Frontal cortex (tissue), 4 donors: ENCODE results near the gene TMPRSS4. TPM values are rescaled to one million over a fixed set of nuclear protein-coding genes. Genes with fewer than 3 reads are reported as not detected.
A peak's percentile ranks its signal among the peaks of the same experiment; 100 is the strongest.

Experiments used
- DNase-seq, 2 donors: peaks; one replicate each; pipeline ENCODE4 v3.0.0; 2012; ENCODE audit warnings: low spot score in 2 of 2
- FAIRE-seq: peaks from 2 replicates; lab custom pipeline; 2012; peaks lifted over from hg19 to GRCh38; lab: Jason Lieb, UNC
- total RNA-seq: library from RNA; depleted of rRNA; stranded (reverse); fragments of >200 nt; gene quantifications from one replicate; pipeline ENCODE4 v1.2.3, GENCODE V29; 2014
- donor health status: control.
- donor health status: control.
- donor health status: control.

The TMPRSS4 gene
- total RNA-seq, 1 donor from 2014 or later = not detected

DNA sequence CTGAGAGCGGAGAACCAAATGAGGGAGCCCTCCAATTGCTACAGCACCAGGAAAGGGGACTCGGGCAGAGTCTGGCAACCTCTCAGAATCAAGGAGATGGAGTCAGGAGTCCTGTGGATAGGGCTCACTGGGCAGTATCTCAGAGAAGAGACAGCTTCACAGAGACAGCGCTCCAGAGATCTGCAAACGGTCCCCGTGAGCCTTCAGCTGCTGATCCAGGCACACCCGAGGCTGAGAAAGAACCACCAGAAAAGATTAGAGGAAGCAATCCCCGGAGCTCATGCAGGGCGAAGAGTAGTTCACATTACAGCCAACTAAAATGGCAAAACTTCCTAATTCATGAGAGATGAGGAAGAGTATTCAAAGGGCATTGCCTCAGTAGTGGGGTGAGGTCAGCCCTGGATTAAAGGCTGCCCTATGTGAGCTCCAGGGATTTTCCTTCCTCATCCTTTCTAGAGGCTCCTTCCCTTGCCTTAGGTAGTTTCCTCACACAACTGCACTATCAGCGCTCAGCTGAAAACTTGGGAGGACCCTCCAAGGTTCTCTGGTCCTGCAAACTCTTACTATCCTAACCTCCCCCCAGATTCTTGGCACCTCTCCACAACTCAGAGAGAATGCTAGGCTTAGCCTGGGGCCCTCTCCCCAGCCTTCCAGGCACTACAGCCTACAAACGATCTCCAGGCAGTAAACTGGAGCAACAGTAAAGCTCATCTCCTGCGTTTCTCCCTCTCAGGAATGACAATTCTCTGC, 52.0 kb downstream of the TMPRSS4 start:
- DNase-seq (no peak), FAIRE-seq (no peak)

DNA sequence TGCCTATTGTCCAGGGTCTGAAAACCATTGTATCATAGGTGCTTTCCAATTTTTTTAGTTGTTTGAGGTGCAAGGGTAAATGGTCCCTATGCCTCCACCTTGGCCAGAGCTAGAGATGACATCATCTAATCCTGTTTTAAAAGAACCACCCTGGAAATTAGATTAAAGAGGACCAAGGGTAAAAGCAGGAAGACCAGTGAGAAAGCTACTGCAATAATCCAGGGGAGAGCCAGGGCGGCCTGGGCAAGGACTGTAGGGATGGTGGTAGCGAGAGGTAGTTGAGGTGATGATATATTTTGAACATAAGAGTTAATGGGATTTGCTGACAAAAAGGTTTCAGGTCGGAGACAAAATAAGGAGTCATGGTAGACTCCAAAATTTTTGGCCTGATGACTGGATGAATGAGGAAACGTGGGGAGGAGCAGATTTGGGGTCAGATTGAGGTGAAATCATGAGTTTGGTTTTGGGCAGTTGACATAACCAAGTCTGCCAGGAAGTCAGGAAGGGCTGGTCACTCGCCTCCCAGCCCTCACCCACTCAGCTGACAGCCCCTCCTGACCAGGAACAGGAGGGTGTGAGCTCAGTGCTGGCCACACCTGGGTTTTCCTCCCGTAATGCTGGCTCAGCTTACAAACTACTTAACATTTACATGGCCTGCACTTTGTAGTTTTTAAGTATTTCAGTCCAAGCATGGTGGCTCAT, 52.7 kb downstream of the TMPRSS4 start:
- no peak for FAIRE-seq
- DNase-seq = no peak

DNA sequence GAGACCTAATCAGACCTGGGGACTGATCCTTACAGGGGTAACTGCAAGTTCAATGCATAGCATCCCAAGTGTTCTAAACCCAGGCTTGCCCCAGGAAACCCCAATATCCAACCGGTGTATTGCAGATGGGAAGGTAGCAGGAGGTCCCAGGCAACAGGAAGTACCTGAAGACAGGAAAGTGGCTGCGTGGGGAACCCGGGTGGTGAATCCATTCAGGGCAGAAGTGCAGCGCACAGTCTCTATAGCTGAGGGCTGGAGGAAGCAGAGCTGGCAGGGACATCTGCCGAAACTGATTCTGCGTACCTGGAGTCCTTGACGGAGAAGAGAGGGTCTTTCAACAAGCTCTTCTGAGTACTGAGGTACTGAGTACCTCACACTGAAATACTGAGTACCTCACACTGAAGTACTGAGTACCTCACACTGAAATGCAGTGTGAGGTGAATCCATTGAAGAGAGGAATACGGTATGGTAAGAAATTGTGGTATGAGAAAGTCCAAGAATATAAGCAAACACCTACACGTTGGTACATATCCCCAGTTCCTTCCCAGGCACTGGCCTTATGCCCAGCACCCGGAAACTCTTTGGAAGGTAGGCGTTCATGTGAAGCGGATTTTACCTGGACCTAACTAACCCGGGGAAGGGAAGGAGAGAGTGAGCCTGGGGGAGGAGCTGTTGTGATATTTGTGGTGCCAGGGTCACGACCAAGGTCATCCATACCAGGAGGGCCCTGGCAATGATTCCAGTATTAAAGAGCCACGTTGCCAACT, 55.7 kb downstream of the TMPRSS4 start:
- DNase-seq = no peak
- FAIRE-seq = no peak

DNA sequence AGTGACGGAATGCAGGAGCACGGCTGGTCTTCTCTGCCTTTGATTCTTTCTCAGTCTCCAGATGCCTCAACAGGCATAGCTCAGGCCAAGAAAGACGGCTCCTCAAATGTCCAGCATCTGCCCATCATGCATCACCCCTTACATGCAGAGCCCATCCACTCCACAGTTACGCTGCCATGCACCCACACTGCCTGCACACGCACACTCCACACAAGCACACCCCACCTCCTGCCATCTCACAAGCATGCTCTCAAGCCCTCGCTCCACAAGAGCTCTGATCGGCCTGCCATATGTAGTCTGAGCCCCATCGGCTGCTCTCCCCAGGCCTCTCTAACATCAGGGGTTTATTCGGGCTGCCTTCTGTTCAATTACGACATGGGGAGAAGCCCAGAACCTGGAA, 56.9 kb downstream of the TMPRSS4 start:
- no peak for FAIRE-seq
- no peak for DNase-seq

DNA sequence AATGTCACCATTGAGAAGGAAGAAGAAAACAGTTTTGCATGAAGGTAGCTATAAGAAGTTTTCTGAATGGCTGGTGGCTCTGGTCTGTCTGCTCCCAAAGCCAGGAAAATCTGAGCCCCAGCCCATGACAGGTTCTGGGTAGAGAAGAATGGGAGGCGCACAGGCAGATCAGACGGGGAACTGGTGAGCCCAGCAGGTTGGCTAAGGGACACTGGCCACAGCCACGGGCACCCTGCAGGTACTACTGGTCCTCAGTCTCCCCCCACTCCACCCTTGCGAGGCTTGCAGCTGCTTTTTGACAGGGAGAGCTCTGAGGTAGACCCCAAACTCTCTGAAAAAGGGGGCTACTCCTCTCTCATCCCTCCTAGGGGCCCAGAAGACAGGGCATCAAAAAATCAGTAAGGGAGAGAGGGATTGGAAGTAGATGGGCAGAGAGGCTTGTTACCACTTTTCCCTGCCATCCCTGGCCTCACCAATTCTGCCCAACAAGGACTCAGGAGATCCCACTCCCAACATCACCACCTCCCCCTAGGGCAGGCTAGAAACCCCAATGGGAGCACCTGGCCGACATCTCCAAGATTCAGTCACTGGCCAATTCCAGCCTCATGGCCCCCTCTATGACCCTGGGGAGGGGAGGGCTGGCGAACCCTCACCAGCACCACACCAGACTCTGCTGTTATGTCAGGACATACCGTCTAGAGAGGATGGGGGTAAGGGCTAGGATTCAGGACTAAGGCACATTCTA, 58.3 kb downstream of the TMPRSS4 start:
- no peak for DNase-seq
- no peak for FAIRE-seq

DNA sequence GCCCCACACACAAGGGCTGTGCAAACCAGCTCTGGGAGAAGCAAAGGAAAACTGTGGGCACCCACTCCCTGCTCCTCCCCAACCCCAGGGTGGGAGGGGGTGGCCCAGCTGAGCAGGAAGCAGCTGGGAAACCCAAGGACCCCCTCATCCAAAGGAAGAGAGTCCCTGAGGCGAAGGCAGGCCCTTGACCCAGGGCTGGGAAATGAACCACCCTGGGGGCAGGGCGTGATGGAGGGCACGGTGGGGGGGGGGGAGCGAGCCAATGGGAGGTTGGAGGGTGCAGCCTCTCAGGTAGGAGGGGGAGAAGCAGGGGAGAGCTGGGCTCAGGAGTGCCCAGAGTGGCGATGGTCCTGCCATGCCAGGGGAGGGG, 58.9 kb downstream of the TMPRSS4 start:
- no peak for DNase-seq

DNA sequence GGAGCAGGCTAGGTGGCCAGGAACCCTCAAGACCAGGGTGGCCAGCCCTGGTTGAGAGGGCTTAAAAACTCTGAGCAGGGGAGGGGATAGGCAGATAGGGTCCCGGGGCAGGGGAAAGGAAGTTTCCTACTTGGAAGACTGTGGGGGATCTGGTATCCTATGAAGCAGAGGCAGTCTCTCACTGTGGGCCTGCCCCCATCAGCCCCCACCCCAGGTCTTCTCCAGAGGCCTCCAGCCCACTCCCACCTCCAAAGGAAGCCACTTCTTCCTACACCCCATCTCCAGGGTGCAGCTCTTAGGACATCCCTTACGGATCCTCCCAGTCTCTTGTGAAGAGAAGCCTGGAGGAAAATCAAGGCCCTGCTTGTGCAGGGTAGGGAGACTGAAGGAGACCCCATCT, 59.5 kb downstream of the TMPRSS4 start:
- no peak for DNase-seq
- no peak for FAIRE-seq

More for the DNA sequence above, 58.9 kb downstream of the TMPRSS4 start:
- FAIRE-seq = no peak

DNA sequence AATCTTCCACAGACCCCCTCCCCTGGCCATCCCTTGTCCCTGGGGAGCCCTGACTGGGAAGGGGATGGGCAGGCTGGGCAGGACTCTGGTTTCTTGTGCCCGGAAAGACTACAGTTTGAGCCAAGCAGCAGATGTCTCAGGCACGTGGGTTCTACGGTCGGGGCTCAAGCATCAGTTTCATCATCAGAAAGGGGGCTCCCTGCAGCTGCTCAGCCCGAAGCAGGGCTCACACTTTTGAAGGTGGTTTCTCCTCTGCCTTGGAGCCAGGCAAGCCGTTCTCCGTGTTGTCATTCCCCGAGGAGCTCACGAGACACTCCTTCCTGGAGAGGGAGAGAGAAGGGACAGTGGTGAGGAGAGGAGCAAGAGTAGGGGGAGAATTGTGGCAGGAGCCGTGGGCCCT, 59.9 kb downstream of the TMPRSS4 start:
- DNase-seq (no peak), FAIRE-seq (no peak)

DNA sequence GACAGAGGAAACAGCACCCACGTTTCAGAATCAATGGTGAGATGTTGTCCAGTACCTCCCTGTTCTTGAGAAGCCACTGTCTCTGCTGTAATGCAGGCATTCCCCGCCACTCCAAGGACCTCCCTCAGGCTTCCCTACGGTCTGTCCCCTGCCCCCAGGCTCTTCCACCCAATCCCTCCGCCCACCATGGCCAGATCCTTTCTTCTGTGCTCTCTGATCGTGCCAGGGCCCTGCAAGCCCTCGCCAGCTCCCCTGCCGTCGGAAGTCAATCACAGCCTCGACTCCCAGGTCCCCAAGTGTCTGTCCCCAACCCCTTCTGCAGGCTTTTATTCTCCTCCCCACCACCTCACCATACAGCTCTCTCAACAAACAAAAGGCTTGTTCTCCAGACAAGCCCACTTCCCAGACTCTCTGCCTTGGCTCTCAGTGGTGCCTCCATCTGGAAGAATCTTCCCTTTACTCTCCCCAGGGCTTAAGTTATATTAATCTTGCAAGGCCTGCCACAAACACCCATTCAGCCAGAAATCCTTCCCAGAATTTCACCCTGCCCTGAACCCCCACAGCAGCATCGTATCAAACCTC, 62.1 kb downstream of the TMPRSS4 start:
- no peak for DNase-seq
- no peak for FAIRE-seq

DNA sequence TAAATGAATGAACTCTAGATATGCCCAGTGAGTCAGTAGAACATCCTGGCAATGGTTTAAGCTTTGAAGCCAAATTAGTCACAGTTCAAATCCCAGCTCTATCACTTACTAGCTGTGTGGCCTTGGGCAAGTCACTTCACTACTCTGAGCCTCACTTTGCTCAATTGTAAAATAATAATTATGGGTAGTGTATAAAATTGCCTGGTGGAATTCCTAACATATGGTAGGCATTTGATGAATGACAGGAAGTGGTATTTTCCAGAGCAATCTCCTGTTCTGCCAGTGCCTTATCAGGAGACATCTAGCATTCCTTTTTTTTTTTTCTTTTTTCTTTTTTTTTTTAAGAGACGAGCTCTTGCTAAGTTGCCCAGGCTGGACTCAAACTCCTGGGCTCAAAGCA, 62.7 kb downstream of the TMPRSS4 start:
- FAIRE-seq = no peak
- DNase-seq = no peak

DNA sequence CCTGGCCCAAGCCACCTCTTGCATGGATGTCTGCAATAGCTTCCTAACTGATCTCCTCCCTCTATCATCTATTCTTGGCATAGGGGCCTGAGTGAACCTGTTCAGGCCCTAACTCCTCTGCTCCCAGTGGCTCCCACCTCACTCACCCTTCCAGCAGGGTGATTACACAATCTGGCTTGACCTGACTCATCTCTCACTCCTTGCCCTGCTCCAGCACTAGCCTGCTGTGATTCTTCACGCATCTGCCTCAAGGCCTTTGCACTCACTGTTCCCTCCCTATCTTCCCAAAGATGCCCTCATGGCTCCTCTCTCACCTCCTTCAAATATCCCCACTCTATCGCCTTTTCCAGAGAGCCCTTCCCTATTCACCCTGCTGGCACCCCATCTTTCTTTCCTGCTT, 65.2 kb downstream of the TMPRSS4 start:
- DNase-seq (no peak), FAIRE-seq (no peak)

DNA sequence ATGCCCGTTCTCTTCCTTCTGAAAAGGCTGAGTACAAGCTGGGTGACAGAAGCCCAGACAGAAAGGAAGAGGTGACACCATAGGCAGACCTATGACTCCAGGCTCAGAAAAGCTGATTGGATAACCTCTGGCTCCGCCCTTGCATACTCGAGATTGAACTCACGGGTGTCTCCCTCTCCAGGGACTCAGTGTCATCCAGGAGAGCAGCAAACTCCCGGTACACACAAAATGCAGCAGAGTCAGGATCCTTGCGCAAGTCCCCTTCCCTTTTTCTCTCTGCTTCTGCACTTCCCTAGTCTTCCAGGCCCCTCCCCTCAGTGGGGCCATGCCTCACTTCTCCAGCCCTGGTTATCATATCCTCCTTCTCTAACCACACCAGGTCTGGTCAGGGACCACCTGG, 65.9 kb downstream of the TMPRSS4 start:
- DNase-seq = no peak
- FAIRE-seq = no peak

DNA sequence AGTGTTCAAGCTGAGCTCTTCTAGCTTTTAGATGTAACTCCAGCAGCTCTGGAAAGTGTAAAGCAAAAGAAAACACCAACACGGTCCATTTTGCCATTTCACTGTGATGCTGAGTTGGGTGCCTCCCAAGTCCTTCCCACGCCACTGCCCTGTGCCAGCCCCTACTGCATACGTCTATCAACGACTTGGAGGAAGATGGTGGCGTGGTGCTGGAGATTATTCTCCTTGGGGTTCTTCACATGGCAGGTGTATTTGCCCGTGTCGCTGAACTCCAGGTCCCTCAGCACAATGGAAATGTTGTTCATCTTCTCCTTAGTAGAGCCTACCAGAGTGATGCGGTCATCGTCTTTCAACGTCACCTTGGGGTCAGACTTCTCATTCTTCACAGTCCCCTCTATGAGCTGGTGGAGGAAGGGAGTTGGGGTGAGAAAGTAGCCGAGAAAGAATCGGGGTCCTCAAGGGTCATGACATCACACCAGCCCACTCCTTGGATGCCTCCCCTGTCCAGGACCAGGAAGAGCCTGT, 66.8 kb downstream of the TMPRSS4 start:
- DNase-seq = no peak
- no peak for FAIRE-seq

DNA sequence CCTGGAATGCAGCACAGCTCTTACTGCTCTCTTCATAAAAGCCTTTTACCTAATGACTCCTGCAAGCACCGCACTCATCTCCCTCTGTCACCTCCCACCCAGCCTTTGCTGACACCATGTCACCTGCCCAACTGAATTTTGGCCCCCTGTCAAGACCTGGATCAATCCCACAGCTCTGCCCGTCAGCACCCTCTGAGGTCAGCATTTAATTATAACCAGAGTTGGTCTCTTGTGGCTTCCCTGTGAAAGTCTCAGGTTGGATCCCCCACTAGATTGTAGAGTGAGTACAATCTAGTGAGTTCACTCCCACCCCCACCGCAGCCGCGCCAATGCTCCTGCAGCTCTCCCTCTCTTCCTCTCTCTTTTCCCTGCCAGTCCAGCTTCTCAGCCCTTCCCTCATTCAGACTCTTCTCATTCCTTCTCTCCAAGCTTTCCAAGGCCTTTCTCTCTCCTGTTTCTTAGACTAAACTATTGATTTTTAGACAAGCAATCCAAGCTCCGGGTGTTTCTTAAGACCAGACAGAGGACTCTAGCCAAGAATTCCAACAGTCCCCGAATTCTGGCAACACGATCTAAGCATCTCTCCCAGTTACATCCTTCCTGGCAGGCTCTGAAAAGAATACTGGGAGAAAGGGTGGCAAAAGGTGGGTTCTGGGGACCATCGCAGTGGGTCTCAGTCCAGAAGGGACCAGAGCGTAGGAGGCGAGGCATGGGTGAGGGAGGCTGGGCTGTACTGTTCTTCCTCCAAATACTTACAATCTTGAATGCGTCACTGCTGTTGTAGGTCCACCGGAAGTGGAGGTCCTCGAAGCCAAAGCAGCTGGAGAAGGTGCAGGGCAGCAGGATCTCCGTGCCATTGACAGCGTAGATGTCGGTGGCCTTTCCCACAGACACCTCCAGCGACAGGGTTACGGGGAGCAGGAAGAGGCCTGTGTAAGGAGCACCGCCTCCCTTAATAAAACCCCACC, 67.7 kb downstream of the TMPRSS4 start:
- FAIRE-seq (no peak), DNase-seq (no peak)

DNA sequence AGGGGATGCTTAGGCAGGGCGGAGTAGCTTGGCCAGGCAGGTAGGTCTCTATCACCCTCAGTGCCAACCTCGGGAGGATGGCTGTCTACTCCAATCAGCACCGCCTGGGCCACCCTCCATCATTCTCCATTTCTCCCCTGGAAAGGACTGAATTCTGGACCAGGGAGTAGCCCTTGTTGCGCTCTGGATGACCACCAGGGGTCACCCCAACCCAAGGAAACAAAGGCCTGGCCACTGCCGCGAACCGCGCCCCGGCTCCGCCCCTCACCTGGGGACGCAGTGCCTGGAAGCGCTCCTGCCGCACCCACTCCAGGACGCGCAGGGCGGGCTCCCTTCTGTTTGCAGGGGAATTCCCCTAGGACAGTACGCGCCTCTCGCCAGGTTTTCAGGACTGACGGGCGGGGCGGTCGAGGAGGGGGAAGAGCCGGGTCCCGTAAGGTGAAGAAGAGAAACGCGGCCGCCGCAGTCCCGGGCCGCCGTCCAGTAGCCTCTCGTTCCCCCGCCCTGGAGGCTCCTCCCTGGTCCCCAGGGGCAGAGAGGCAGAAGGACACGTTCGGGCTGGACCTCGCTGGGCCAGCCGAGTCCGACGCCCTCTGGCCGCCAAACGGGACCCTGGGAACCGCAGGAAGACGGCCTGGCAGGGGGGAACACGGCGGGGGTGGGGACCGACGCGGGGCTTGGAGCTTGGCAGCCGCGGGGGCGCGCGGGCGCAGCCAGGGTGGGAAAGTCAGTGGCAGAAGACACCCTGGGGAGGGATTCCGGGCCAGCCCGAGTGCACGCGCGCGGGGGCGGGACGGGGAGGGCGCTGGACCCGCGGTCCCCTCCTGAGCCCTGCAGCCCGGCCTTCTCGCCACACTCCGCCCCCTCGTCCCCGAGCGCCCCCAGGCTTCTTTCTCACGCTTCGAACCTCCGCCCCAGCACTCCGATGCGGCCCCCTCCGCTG, 68.7 kb downstream of the TMPRSS4 start:
- FAIRE-seq = no peak

DNA sequence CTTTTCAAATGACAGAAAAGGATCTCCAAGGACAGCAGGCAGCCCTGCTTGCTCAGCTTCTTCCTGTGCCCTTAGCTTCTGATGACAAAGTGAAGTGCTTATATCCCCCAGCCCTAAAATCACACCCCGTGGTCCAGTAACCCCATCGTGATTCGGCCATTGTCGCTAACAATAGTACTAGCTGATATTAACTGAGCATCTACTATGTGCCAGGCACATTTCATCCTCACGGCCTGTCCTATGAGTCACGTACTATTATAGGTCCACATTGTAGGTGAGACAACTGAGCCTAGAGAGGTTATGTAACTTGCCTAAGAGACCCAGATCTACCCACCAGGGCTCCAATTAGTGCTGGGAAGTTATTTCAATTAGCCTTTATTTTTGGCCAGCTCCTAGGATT, 69.7 kb downstream of the TMPRSS4 start:
- no peak for FAIRE-seq
- no peak for DNase-seq

More for the DNA sequence above, 68.7 kb downstream of the TMPRSS4 start:
- peak; percentile 94 to 95 for DNase-seq

DNA sequence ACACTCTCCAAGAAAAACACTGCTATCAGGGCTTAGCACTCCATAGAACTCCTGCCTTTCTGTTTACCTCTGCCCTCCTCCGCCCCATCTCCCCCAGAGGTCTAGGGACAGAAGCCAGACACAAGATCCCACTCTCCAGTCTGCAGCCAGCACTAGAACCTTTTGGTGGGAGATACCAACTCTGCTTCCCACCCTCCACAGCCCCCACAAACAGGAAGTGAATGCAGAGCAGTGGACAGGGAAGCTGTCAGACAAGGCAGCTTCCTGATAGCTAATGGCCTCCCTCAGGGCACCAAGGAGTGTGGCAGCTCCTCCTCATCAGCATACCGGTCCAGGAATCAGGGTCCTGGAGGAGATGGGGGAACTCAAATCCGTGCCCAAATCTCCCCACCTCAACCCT, 70.6 kb downstream of the TMPRSS4 start:
- DNase-seq (no peak), FAIRE-seq (no peak)
